Measurements from ENCODE around the gene TSPAN4. TPM values are rescaled to one million over a fixed set of nuclear protein-coding genes. Genes with fewer than 3 reads are reported as not detected.

Gene TSPAN4
- total RNA-seq, 4 donors from 2014 or later: 145 to 234 (median 175) TPM

DNA sequence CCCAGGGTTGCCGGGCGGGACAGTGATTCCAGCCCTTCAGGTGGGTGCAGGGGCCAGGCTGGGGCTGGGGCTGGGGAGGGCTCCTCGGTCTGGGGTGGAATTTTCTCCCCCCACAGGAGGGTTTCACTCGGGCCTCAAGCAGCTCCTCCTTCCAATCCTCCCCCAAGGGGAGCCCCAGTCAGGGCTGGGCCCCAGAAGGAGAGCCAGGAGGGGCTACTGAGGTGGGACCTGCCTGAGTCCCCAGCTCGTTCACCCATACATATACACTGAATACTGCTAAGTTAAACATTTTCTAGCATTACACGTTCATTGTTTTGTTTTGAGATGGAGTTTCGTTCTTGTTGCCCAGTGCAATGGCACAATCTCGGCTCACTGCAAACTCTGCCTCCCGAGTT lies 16.4 kb upstream of the TSPAN4 start:
- ATAC-seq (ENCODE audit: low FRiP score) (no peak), DNase-seq (ENCODE audit: low spot score) (no peak)
- TF ChIP-seq, protein P1, sequence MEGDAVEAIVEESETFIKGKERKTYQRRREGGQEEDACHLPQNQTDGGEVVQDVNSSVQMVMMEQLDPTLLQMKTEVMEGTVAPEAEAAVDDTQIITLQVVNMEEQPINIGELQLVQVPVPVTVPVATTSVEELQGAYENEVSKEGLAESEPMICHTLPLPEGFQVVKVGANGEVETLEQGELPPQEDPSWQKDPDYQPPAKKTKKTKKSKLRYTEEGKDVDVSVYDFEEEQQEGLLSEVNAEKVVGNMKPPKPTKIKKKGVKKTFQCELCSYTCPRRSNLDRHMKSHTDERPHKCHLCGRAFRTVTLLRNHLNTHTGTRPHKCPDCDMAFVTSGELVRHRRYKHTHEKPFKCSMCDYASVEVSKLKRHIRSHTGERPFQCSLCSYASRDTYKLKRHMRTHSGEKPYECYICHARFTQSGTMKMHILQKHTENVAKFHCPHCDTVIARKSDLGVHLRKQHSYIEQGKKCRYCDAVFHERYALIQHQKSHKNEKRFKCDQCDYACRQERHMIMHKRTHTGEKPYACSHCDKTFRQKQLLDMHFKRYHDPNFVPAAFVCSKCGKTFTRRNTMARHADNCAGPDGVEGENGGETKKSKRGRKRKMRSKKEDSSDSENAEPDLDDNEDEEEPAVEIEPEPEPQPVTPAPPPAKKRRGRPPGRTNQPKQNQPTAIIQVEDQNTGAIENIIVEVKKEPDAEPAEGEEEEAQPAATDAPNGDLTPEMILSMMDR (IDR thresholded peaks at IDR 0.05): no peak

DNA sequence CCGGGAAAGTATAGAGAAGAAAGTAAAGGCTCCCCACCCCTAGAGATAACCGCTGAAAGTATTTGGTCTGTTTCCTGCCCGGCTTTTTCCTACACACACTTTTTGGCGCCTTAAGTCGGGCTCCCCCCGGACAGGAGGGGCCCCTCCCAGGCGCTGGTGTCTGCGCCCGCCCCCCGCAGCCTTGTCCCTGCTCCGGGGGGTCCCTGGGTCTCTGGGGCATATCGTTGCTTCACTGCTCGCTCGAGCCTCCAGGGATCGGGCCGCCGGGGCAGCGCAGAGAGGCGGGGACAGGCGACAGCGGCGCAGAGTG lies 15.9 kb upstream of the TSPAN4 start:
- TF ChIP-seq, protein P1 (IDR thresholded peaks at IDR 0.05): no peak
- ATAC-seq (ENCODE audit: low FRiP score): no peak
- DNase-seq (ENCODE audit: low spot score): no peak

DNA sequence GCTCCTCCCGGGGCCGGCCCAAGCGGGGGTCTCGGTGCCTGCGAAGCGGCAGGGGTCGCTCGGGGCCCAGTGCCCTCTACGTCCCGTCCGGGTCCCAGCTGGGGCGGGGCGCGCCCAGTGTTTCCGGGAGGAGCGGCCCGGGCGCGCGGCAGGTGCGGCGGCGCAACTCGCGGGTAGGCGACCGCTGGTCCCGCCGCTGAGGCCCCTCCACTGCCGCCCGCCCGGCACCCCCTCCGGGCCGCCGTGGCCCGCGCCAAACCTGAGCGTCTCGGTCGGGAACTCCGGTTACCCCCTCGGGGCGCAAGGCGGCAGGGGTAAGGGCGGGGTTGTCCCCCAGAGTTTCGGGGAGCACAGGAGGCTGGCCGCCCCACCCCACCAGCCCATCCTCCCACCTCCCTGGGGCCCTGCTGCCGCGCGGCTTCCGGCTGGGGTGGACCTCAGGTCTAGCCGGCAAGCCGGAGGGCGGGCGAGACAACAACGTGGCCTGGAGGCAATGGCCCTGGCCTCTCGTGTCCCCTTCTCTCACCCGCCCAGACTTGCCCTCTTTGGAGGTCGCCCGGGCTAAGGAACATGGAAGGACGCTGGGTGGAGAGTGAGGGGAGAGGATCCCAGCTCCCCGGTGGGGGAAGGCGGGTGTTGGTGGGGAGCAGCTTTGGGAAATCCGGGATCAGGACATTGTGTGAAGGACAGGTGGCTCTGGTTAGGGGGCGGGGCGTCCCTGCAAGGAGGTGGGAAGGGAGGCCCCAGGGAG lies 15.3 kb upstream of the TSPAN4 start:
- ATAC-seq (ENCODE audit: low FRiP score): no peak
- DNase-seq (ENCODE audit: low spot score): no peak
- TF ChIP-seq, protein P1 (IDR thresholded peaks at IDR 0.05): no peak

DNA sequence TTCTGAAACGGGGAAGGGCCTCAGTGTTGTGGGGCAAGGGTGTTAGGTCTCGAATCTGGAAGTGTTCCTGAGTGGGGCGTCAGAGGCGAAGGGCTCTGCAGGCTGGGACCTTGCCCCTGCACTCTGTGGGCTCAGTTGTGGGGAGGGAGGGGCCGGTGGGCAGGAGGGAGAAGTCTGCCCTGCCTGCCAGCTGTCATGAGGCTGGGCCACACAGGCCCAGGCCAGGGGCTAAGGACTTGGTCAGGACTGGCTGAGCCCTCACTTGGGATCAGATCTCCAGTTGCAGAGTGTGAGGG lies 14.8 kb upstream of the TSPAN4 start, which contains the start of gene CRACR2B:
CRACR2B (plus strand) TSS at position 23 of the 296 bp plus-strand sequence. CDS start 689 bp downstream, outside the sequence.
- TF ChIP-seq, protein P1 (IDR thresholded peaks at IDR 0.05): no peak
- no peak for DNase-seq (ENCODE audit: low spot score)
- ATAC-seq (ENCODE audit: low FRiP score): no peak

DNA sequence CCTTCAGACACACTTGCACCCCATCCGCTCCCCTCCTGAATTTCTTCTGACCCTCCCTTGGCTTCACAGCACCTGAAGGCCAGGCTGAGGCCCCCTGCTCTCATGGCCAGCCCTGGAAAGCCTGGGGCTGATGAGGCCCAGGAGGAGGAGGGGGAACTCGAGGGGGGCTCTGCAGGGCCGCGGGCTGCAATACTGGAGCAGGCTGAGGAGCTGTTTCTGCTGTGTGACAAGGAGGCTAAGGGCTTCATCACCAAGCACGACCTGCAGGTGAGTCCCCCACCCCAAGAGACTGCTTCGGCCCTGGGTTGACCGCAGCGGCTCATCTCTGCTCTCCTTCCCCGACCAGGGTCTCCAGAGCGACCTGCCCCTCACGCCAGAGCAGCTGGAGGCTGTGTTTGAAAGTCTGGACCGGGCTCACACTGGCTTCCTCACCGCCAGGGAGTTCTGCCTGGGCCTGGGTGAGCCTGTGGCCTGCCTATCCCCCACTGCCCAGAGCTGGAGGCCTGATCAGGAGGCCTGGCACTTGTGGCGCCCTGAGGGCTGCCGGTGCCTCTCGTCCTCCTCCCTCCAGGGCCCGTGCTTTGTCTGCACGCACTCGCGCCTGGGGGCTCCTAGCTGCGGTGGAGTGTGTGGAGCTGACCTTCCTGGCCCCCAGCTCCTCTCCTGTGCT lies 14.0 kb upstream of the TSPAN4 start:
- TF ChIP-seq, protein P1 (IDR thresholded peaks at IDR 0.05): no peak
- no peak for ATAC-seq (ENCODE audit: low FRiP score)
- no peak for DNase-seq (ENCODE audit: low spot score)

DNA sequence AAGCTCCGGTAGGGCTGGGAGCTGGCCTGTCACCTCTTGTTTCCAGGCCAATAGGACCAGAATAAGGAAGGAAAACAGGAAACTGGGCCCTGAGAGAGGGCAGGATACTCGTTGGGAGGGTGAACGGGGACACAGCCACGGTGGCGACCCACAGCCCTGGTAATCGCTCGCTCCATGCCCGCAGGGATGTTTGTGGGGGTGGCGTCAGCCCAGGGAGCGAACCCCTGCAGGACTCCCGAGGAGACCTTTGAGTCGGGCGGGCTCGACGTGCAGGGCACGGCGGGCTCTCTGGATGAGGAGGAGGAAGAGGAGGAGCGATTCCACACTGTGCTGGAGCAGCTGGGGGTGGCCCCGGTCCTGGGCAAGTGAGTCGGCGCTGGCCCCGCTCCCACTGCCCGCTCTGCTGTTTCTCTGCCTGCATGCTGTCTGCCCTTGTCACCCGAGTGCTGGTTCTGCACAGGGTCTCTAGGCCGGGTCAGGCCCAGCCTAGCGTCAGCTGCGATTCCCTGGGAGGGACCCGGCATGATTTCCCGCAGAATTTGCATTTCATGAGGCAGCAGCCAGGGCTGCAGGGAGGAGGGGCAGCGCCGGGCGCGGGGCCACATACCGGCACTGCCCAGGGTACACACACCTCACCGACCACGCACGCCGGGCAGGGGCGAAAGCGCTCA lies 13.3 kb upstream of the TSPAN4 start:
- ATAC-seq (ENCODE audit: low FRiP score): peak; percentile 17
- no peak for DNase-seq (ENCODE audit: low spot score)

More for the DNA sequence above, 13.3 kb upstream of the TSPAN4 start:
- TF ChIP-seq, protein P1 (IDR thresholded peaks at IDR 0.05): no peak

Measured in omental fat pad (tissue), 4 donors.